Panc1 (cell line): ENCODE measurements around the gene RASSF10. TPM values are rescaled to one million over a fixed set of nuclear protein-coding genes. Genes with fewer than 3 reads are reported as not detected.

Source experiments
- ATAC-seq: fragments of 200-7000 bp; cut with Tn5 transposase; 2 replicates; pipeline ENCODE4 v1.9.1; 2020; ENCODE audit warnings: mild to moderate bottlenecking, moderate library complexity
- BruUV-seq: library from RNA; stranded (reverse); fragments of 400-500 nt; replicated peaks from 2 replicates; lab custom pipeline; 2021; lab: Mats Ljungman, UMichigan
- CTCF ChIA-PET: fragments of 300-600 bp; sonication (Branson Sonifier 250); formaldehyde crosslinking; loops from one replicate; lab custom pipeline; 2022; ENCODE audit warnings: antibody characterized with exemption; lab: Charles Lee
- POLR2A ChIA-PET: fragments of 300-600 bp; sonication (Branson Sonifier 250); formaldehyde crosslinking; loops from one replicate; lab custom pipeline; 2022; ENCODE audit warnings: antibody characterized with exemption; lab: Charles Lee
- DNase-seq: peaks from one replicate; pipeline ENCODE4 v3.0.0-alpha.2; 2010; ENCODE audit warnings: low read depth, low spot score
- H3K27ac ChIP-seq: 2 replicates; pipeline ENCODE4 v1.5.1; 2011; ENCODE audit warnings: mild to moderate bottlenecking, low read length, inconsistent platforms
- H3K27me3 ChIP-seq: fragments of 200-500 bp; sonication (Bioruptor generic); 2 replicates; pipeline ENCODE4 v1.6.0; 2014; ENCODE audit warnings: low read length, inconsistent platforms; ENCODE audit not compliant: control insufficient read depth, insufficient read depth
- H3K36me3 ChIP-seq: fragments of 200-500 bp; sonication (Bioruptor generic); 2 replicates; pipeline ENCODE4 v1.5.1; 2014; ENCODE audit warnings: inconsistent platforms, mild to moderate bottlenecking, low read length, moderate library complexity; ENCODE audit not compliant: control insufficient read depth, insufficient read depth
- H3K4me1 ChIP-seq: 2 replicates; pipeline ENCODE4 v1.5.1; 2011; ENCODE audit warnings: inconsistent platforms, mild to moderate bottlenecking, low read length, moderate library complexity; ENCODE audit not compliant: control insufficient read depth, insufficient read depth
- H3K4me3 ChIP-seq, 2 experiments: 2 replicates each; pipeline ENCODE4 v1.5.1; 2011 to 2012; ENCODE audit warnings: low read depth in 2 of 2, low read length in 2 of 2, mild to moderate bottlenecking in 2 of 2, inconsistent platforms in 1 of 2, moderate library complexity in 1 of 2
- H3K9me3 ChIP-seq: fragments of 200-500 bp; sonication (Bioruptor generic); 2 replicates; pipeline ENCODE4 v1.5.1; 2014; ENCODE audit warnings: low read depth, mild to moderate bottlenecking, inconsistent platforms, low read length, moderate library complexity; ENCODE audit not compliant: control insufficient read depth, insufficient read depth
- POLR2AphosphoS5 ChIP-seq: IDR thresholded peaks from 2 replicates; pipeline ENCODE4 v1.6.1; 2012; ENCODE audit warnings: mild to moderate bottlenecking, low read depth, low read length, moderate library complexity
- REST ChIP-seq, 2 experiments: IDR thresholded peaks; 2 replicates each; pipeline ENCODE4 v1.6.1; 2011 to 2012; ENCODE audit warnings: low read depth in 2 of 2, control low read depth in 1 of 2, low read length in 1 of 2, mild to moderate bottlenecking in 1 of 2, moderate library complexity in 1 of 2; ENCODE audit not compliant: insufficient read depth in 1 of 2
- SIN3A ChIP-seq: IDR thresholded peaks from 2 replicates; pipeline ENCODE4 v1.6.1; 2012; ENCODE audit warnings: low read depth, mild to moderate bottlenecking, low read length, moderate library complexity, borderline replicate concordance; ENCODE audit not compliant: insufficient read depth
- TCF7L2 ChIP-seq: IDR thresholded peaks from 2 replicates; pipeline ENCODE4 v1.6.1; 2011; ENCODE audit warnings: mild to moderate bottlenecking, low read depth, low read length, inconsistent platforms
- in situ Hi-C: cut with HindIII; loops from 2 replicates; pipeline ENCODE4 v1.10.0; 2016; ENCODE audit warnings: low sequenced_read_pairs, low pct_unique_long_range_greater_than_20kb
- intact Hi-C: fragments of 100-400 bp; cut with micrococcal nuclease; formaldehyde crosslinking; loops from one replicate; pipeline ENCODE4 v1.10.0; 2022; ENCODE audit not compliant: unreplicated experiment
- total RNA-seq: library from RNA; stranded (reverse); gene quantifications from one replicate; pipeline ENCODE4 v1.2.1, GENCODE V29; 2021; ENCODE audit not compliant: unreplicated experiment
- TF ChIP-seq, protein P1 (sequence below): fragments of 450-650 bp; IDR thresholded peaks from 2 replicates; pipeline ENCODE4 v1.5.1; 2017; ENCODE audit warnings: mild to moderate bottlenecking

RASSF10 gene
- total RNA-seq, 1 experiment from 2014 or later: not detected

DNA sequence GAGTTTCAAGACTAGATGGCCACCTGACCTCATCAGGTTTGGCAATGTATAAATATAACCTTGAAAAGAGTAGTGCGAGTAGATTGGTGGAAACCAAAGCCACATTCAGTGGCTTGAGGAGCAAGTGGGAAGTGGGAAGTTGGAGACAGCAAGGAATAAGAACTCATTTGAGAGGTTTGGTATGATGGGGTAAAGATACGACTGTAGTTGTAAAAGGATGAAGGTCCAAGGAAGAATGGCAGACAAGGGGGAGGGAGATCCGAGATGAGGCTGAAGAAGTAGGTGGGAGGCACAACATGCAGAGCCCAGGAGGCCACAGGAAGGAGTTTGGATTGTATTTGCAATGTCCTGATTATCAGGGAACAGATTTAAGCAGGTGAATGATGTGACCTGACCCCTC lies 20.8 kb downstream of the RASSF10 start:
- Histone ChIP-seq H3K27me3 (peaks cover 17% of the 10 kb centered on the region), H3K27ac (no peak overlapping the region), H3K4me3 (no peak overlapping the region), H3K4me1 (no peaks in the 10 kb centered on the region), H3K9me3 (no peaks in the 10 kb centered on the region), H3K36me3 (no peaks in the 10 kb centered on the region)
- POLR2A ChIA-PET: no interaction called here
- in situ Hi-C loops: no loop called here
- ATAC-seq (no peak), DNase-seq (no peak)
- no peak for TF ChIP-seq POLR2AphosphoS5
- no TSS peak for BruUV-seq
- intact Hi-C loops: no loop called here
- CTCF ChIA-PET: no interaction called here

DNA sequence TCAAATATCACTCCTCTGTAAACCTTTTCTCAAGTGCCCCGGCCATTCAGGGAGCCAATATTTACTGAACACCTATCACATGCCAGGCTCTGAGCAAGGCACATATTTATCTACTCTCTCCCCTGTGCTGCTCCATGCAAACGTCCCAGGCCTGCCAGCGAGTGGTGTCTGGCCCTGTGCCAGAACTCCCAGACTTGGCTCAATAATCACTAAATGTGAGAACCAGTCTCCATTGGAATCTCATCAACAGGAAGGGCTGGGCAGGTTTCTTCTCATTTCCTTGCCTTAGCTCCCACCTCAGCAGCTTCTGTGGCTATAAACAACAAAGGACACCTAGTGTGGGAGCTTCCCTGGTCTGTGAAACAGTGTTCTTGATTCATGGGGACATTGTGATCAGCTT lies 21.7 kb downstream of the RASSF10 start:
- Histone ChIP-seq H3K27me3 (peaks cover 17% of the 10 kb centered on the region), H3K27ac (no peak overlapping the region), H3K4me1 (no peaks in the 10 kb centered on the region), H3K36me3 (no peaks in the 10 kb centered on the region), H3K9me3 (no peaks in the 10 kb centered on the region), H3K4me3 (no peak overlapping the region)
- intact Hi-C loops: no loop called here
- in situ Hi-C loops: no loop called here
- POLR2A ChIA-PET: no interaction called here
- no peak for ATAC-seq
- TF ChIP-seq SIN3A (no peak), TCF7L2 (no peak), POLR2AphosphoS5 (no peak), REST (IDR thresholded peaks at IDR 0.05; ENCODE audit: insufficient read depth in 1 of 2, low read depth in 2 of 2, low read length in 1 of 2) (no peak)
- TF ChIP-seq, protein P1, sequence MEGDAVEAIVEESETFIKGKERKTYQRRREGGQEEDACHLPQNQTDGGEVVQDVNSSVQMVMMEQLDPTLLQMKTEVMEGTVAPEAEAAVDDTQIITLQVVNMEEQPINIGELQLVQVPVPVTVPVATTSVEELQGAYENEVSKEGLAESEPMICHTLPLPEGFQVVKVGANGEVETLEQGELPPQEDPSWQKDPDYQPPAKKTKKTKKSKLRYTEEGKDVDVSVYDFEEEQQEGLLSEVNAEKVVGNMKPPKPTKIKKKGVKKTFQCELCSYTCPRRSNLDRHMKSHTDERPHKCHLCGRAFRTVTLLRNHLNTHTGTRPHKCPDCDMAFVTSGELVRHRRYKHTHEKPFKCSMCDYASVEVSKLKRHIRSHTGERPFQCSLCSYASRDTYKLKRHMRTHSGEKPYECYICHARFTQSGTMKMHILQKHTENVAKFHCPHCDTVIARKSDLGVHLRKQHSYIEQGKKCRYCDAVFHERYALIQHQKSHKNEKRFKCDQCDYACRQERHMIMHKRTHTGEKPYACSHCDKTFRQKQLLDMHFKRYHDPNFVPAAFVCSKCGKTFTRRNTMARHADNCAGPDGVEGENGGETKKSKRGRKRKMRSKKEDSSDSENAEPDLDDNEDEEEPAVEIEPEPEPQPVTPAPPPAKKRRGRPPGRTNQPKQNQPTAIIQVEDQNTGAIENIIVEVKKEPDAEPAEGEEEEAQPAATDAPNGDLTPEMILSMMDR: no peak
- no peak for DNase-seq
- CTCF ChIA-PET: no interaction called here
- BruUV-seq: no TSS peak

- Histone ChIP-seq H3K4me3 (no peak overlapping the region), H3K9me3 (no peaks in the 10 kb centered on the region), H3K27ac (no peak overlapping the region), H3K27me3 (peaks cover 17% of the 10 kb centered on the region), H3K4me1 (no peaks in the 10 kb centered on the region), H3K36me3 (no peaks in the 10 kb centered on the region)
- CTCF ChIA-PET: no interaction called here
- no peak for ATAC-seq
- no peak for TF ChIP-seq SIN3A
- TF ChIP-seq, protein P1: no peak
- no peak for TF ChIP-seq REST (IDR thresholded peaks at IDR 0.05; ENCODE audit: insufficient read depth in 1 of 2, low read depth in 2 of 2, low read length in 1 of 2)
- no peak for TF ChIP-seq POLR2AphosphoS5
- no peak for TF ChIP-seq TCF7L2
- POLR2A ChIA-PET: no interaction called here
- DNase-seq: no peak
- no TSS peak for BruUV-seq
- intact Hi-C loops (no loop called here), in situ Hi-C loops (no loop called here)
Measured at GRCh38 chr11:13031349-13031748, 22.2 kb downstream of the RASSF10 start.
